ENCODE results near the gene TBL1XR1. TPM values are rescaled to one million over a fixed set of nuclear protein-coding genes. Genes with fewer than 3 reads are reported as not detected.

The TBL1XR1 gene
- total RNA-seq, 1 experiment from 2014 or later: 77.6 TPM

DNA sequence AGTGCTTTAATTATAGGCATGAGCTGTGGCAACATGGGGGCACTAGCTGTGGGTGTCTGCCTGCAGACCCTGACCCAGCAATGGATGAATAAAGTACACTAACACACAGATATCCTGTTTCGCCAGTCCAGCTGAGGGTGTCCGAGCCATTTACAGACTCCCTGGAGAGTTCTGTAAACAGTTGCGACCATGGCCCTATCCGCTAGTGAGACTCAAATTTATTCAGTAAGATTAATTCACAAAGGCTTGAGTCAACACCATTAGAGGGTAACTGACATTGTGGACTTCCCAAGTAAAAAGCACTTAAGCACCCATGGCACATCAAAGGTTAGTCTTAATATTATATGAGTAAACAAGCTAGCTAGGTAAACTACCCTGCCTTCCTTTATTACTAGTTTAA is 161.6 kb downstream of the TBL1XR1 start:
- H3F3A ChIP-seq (ENCODE audit: low read length, unreplicated experiment): no peaks in the 10 kb centered on the region
- DNase-seq (no peak), ATAC-seq (no peak)
- peaks cover 35% of the 10 kb centered on the region for H3K36me3 ChIP-seq (ENCODE audit: low read depth, low read length)
- intact Hi-C loops (cut with micrococcal nuclease): no loop called here
- no peaks in the 10 kb centered on the region for H3K9me3 ChIP-seq (ENCODE audit: low read length)
- H2AFZ ChIP-seq (ENCODE audit: low read length): no peak overlapping the region
- no peaks in the 10 kb centered on the region for H4K20me1 ChIP-seq (ENCODE audit: low read length)
- CTCF ChIA-PET: no interaction called here
- H3K79me2 ChIP-seq (ENCODE audit: low read length): no peaks in the 10 kb centered on the region
- no peak overlapping the region for H3K4me3 ChIP-seq (ENCODE audit: low read length)
- no peak overlapping the region for H3K27ac ChIP-seq (ENCODE audit: low read length)
- H3K27me3 ChIP-seq (ENCODE audit: low read length): no peaks in the 10 kb centered on the region
- no peak overlapping the region for H3K4me2 ChIP-seq (ENCODE audit: low read length)
- POLR2A ChIA-PET (ENCODE audit: unreplicated experiment): no interaction called here
- no peak overlapping the region for H3K9ac ChIP-seq (ENCODE audit: low read length)
- H3K4me1 ChIP-seq (ENCODE audit: insufficient read depth, low read length): peaks cover 8% of the 10 kb centered on the region; the same call in 1 of the 2 replicates
- TF ChIP-seq EZH2 (IDR thresholded peaks at IDR 0.05; ENCODE audit: low read length, unreplicated experiment) (no peak), EZH2phosphoT487 (IDR thresholded peaks at IDR 0.05; ENCODE audit: borderline replicate concordance, low read length) (no peak)
- TF ChIP-seq, protein P1, sequence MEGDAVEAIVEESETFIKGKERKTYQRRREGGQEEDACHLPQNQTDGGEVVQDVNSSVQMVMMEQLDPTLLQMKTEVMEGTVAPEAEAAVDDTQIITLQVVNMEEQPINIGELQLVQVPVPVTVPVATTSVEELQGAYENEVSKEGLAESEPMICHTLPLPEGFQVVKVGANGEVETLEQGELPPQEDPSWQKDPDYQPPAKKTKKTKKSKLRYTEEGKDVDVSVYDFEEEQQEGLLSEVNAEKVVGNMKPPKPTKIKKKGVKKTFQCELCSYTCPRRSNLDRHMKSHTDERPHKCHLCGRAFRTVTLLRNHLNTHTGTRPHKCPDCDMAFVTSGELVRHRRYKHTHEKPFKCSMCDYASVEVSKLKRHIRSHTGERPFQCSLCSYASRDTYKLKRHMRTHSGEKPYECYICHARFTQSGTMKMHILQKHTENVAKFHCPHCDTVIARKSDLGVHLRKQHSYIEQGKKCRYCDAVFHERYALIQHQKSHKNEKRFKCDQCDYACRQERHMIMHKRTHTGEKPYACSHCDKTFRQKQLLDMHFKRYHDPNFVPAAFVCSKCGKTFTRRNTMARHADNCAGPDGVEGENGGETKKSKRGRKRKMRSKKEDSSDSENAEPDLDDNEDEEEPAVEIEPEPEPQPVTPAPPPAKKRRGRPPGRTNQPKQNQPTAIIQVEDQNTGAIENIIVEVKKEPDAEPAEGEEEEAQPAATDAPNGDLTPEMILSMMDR (conservative IDR thresholded peaks at IDR 0.05; ENCODE audit: low read depth, low read length): no peak
- H3K9me2 ChIP-seq (replicated peaks; ENCODE audit: low read length): no peaks in the 10 kb centered on the region
- BruUV-seq (replicated peaks): no TSS peak

DNA sequence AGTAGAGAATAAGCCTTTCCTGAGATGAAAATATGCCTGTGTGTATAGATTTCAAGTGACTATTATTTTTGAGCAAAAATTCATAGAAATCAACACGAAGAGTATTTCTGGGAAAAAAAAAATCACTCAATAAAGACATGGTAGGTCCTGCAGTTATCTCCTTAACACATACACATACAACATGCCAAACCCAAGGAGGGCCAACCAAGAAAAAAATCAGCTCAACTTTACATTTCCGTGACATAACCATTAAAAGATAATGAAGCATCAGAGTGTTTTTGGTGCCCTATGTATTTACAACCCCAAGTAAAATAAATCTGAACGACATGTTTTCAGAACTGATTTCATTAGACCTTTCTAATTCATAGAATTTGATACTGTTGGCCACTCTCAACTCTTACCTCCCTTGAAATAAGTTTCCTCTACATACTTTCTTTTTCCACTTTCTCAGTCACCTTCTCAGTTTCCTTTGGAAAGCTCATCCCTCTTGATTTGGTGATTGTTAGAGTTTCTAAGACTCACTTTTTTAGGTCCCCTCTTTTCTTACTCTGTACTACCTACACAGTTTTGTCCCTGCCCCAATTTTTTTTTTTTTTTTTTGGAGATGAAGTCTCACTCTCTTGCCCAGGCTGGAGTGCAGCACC is 162.3 kb downstream of the TBL1XR1 start:
- ChIA-PET CTCF (no interaction called here), POLR2A (ENCODE audit: unreplicated experiment) (no interaction called here)
- peaks cover 3% of the 10 kb centered on the region; the same call in 1 of the 2 replicates for H3K4me1 ChIP-seq (ENCODE audit: insufficient read depth, low read length)
- peaks cover 35% of the 10 kb centered on the region for H3K36me3 ChIP-seq (ENCODE audit: low read depth, low read length)
- TF ChIP-seq EZH2phosphoT487 (IDR thresholded peaks at IDR 0.05; ENCODE audit: borderline replicate concordance, low read length): no peak
- TF ChIP-seq, protein P1 (conservative IDR thresholded peaks at IDR 0.05; ENCODE audit: low read depth, low read length): no peak
- DNase-seq: no peak
- intact Hi-C loops (cut with micrococcal nuclease): no loop called here
- H3K4me2 ChIP-seq (ENCODE audit: low read length): no peak overlapping the region
- no TSS peak for BruUV-seq (replicated peaks)
- H3F3A ChIP-seq (ENCODE audit: low read length, unreplicated experiment): no peaks in the 10 kb centered on the region
- H3K9me3 ChIP-seq (ENCODE audit: low read length): no peaks in the 10 kb centered on the region
- no peak for ATAC-seq
- no peaks in the 10 kb centered on the region for H4K20me1 ChIP-seq (ENCODE audit: low read length)
- no peak overlapping the region for H3K4me3 ChIP-seq (ENCODE audit: low read length)
- no peaks in the 10 kb centered on the region for H3K27me3 ChIP-seq (ENCODE audit: low read length)
- no peak overlapping the region for H3K27ac ChIP-seq (ENCODE audit: low read length)
- no peak overlapping the region for H3K9ac ChIP-seq (ENCODE audit: low read length)
- no peak overlapping the region for H2AFZ ChIP-seq (ENCODE audit: low read length)
- H3K9me2 ChIP-seq (replicated peaks; ENCODE audit: low read length): no peaks in the 10 kb centered on the region
- no peaks in the 10 kb centered on the region for H3K79me2 ChIP-seq (ENCODE audit: low read length)

DNA sequence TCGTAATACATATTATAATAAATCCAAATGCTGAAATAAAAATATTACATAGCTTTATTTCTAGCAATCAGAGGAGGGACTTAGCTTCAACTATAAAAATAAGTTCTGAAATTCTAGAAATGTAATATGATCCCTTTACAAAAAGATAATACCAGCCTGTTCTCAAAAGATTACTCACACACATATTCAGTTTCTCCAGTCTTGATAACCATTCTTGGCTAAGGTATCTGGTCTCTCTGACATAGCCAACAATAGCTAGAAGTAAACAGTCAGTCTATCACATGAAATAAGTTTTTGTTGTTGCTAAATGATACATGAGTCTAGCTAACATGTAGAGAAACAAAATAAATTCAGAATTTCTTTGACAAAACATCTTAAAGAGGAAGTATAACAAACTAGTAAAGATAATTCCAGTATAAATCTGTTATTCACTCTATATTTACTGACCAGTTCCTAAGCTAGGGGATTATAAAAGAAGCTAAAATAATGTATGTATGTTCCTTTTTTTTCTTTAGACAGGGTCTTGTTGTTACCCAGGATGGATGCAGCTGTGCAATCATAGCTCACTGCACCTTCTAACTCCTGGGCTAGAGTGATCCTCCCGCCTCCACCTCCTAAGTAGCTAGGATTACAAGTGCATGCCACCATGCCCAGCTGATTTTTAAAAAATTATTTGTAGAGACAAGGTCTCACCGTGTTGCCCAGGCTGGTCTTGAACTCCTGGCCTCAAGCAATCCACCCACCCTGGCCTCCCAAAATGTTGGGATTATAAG is 170.6 kb downstream of the TBL1XR1 start:
- Histone ChIP-seq H3K36me3 (ENCODE audit: low read depth, low read length) (peaks cover 18% of the 10 kb centered on the region), H3K4me1 (ENCODE audit: insufficient read depth, low read length) (0 out of 2 replicates have a peak, but pooled peaks cover 8% of the 10 kb centered on the region), H3K27ac (ENCODE audit: low read length) (no peak overlapping the region), H4K20me1 (ENCODE audit: low read length) (no peaks in the 10 kb centered on the region), H3F3A (ENCODE audit: low read length, unreplicated experiment) (no peaks in the 10 kb centered on the region), H3K4me3 (ENCODE audit: low read length) (no peak overlapping the region), H2AFZ (ENCODE audit: low read length) (no peak overlapping the region), H3K9me2 (replicated peaks; ENCODE audit: low read length) (no peaks in the 10 kb centered on the region), H3K9me3 (ENCODE audit: low read length) (no peaks in the 10 kb centered on the region), H3K9ac (ENCODE audit: low read length) (no peak overlapping the region), H3K79me2 (ENCODE audit: low read length) (no peaks in the 10 kb centered on the region), H3K4me2 (ENCODE audit: low read length) (no peak overlapping the region), H3K27me3 (ENCODE audit: low read length) (no peaks in the 10 kb centered on the region)
- BruUV-seq (replicated peaks): no TSS peak
- ATAC-seq: peak; percentile 64
- intact Hi-C loops (cut with micrococcal nuclease): no loop called here
- TF ChIP-seq, protein P1 (conservative IDR thresholded peaks at IDR 0.05; ENCODE audit: low read depth, low read length): no peak
- TF ChIP-seq EZH2phosphoT487 (IDR thresholded peaks at IDR 0.05; ENCODE audit: borderline replicate concordance, low read length) (no peak), EZH2 (IDR thresholded peaks at IDR 0.05; ENCODE audit: low read length, unreplicated experiment) (no peak)
- POLR2A ChIA-PET (ENCODE audit: unreplicated experiment): no interaction called here
- DNase-seq: no peak
- CTCF ChIA-PET: interaction anchor here (0.6 kb wide), 1 partner anchor 15 kb away, joined by 4 read pairs; no protein-coding TSS in a partner anchor

Data from PC-3 (cell line).